Activated CD8-positive, alpha-beta memory T cell treated with anti-CD3 and anti-CD28 coated beads, Interleukin-2, amount 50 U/mL, for 1 hour (primary cell): Measurements from ENCODE around the gene RPL10A.
"Not testable (repeated sequence)": the region's sequence is repeated elsewhere in the genome, so short reads cannot be mapped to it uniquely, and the experiment has no call there.

Experiments used
- DNase-seq: peaks from one replicate; pipeline ENCODE4 v3.0.0-alpha.2; 2020; ENCODE audit errors: extremely low read depth

The RPL10A gene

DNA sequence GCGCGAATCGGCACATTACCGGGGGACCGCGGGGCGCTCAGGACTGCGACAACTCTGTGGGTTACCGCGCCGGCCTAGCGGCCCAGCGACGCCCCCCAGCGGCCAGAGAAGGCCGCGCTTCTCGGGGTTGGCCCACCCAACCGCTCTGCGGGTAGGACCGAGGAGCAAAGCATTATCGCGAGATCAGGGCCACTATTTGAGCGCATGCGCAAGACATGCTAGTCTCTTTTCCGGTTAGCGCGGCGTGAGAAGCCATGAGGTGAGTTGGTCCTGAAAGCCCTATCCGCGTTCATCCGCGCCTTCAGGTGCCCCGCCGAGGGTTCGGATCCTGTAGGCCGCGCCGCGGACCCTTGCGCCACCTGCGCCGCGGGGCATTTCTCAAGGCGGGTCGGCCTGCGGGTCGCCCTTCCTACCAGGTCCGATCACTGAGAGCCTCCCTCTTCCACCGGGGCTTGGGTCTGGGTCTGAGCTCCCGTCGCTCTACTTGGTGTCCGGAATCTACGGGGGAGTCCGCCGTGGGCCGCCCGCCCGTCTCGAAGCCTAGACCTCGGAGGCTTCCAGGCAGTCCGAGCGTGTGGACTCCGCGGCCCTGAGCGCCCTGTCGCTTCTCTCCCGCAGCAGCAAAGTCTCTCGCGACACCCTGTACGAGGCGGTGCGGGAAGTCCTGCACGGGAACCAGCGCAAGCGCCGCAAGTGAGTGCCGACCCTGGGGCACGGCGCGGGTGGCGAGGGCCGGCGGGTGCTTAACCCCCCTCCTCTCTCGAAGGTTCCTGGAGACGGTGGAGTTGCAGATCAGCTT lies at the start of gene RPL10A:
TSS of gene RPL10A (plus strand) at position 221 of the 799 bp plus-strand sequence. CDS start at position 255, 34 bp downstream.
- DNase-seq = peak; percentile 94

DNA sequence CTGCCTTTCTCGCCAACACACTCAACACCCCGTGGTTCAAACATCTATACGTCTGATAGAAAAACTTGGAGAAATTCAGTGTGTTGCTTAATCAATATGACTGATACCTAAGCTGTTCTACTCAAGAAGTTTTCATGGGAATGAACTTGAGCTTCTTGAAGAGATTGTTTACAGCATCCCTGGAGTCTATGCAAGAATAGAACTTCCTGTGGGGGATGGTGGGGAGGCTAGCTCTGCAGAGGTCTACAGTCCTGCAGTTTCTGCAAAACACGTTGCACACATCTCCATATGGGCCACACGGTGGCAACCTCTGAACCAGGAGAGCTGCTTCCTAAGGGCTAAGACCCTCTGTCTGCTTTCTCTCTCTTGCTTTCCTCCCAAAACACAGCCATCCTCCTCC lies 48.8 kb upstream of the RPL10A start:
- no peak for DNase-seq

DNA sequence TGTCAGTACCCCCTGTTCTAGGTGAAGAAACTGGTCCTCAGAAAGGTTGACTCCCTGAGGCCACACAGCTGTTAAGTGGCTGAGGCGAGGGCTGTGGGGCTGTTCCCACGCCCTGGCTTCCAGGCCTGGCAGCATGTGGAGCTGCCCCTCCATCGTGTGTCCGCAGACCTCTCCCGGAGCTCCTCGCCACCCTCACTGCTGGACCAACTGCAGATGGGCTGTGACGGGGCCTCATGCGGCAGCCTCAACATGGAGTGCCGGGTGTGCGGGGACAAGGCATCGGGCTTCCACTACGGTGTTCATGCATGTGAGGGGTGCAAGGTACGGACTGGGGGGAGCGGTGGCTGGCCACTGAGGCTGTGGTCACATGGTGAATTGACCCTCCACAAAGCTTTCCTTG lies 48.2 kb upstream of the RPL10A start:
- no peak for DNase-seq

DNA sequence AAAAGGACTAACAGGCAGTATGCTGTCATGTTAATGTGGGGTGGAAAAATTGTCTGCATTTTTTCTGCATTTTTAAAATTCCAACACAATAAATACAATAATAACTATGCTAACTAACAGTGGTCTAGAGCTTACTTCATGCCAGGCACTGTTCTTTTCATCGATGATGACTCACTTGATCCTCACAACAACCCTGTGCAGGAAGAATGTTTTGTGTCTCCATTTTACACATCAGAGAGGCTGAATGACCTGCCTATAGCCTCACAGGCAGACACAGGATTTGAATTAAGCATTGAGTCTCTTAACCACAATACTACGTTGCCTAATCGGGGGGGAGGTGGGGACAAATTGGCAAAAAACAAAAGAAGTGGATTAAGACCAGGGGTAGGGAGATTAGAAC lies 42.9 kb upstream of the RPL10A start:
- DNase-seq = no peak

- DNase-seq = no peak
Observed at GRCh38 chr6:35426074-35426473, 42.1 kb upstream of the RPL10A start.

GRCh38 chr6:35427435-35427834 lies 40.8 kb upstream of the RPL10A start:
- no peak for DNase-seq

DNA sequence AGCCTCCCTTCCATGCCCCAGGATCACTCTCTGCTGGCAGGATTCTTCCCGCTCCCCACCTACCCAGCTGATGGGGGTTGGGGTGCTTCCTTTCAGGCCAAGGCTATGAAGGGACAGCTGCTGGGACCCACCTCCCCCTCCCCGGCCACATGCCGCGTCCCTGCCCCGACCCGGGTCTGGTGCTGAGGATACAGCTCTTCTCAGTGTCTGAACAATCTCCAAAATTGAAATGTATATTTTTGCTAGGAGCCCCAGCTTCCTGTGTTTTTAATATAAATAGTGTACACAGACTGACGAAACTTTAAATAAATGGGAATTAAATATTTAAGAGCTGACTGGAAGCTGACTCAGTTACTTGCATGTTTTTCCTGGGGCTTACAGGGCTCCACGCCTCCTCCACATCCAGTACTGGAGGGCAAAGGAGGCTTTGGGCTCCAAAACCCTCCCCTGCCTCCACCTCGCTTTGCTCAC lies 40.3 kb upstream of the RPL10A start:
- no peak for DNase-seq

- no peak for DNase-seq
Observed at GRCh38 chr6:35428421-35429149, 39.6 kb upstream of the RPL10A start.

GRCh38 chr6:35429463-35429862 lies 38.7 kb upstream of the RPL10A start:
- DNase-seq = no peak

GRCh38 chr6:35432291-35432690 lies 35.9 kb upstream of the RPL10A start:
- DNase-seq = no peak

DNA sequence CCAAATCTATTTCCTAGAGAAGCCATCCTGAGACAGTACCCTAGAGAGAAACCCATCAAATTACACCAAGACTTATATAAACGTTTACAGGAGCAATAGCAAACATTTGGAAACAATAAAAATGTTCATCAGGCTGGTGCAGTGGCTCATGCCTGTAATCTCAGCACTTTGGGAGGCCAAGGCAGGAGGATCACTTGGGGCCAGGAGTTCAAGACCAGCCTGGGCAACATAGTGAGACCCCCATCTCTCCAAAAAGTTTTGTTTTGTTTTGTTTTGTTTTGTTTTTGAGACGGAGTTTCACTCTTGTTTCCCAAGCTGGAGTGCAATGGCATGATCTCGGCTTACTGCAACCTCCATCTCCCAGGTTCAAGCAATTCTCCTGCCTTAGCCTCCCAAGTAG lies 35.5 kb upstream of the RPL10A start:
- DNase-seq = not testable (repeated sequence)

- no peak for DNase-seq
Observed at GRCh38 chr6:35435074-35435837, 32.9 kb upstream of the RPL10A start.

DNA sequence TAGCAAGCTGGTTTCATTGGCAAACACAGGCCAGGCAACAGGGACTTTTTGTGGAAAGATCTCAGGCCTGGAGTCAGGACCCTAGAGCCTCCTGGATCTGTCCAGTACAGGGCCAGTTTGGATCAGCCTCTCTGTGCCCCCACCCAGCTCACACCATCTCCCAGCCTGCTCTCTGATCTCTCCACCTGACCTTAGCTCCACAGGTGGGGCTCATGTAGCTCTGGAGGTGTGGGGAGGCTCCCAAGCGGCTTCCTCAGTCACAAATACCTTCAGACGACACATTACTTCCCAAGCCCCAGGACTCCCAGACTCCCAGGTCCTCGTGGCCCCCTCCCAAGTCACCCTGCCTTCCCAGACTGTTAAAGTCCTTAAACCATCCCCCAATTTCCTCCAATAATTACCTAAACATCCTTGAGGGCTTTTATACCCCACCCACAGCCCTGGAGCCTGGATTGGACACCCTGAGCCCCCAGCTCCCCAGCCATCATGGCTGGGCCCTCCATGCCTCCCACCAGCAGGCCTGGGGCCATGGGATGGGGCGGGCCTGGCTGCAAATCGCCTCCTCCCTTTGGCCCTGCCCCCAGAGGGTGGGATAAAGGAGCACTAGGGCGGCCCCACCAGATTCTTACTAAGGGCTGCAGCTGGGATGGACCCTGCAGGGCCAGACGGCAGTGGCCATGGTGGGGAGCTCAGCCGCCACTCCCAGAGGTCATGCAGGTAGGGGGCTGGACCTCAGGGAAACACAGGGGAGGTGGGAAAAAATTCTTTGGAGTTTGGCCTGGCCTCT lies 31.9 kb upstream of the RPL10A start:
- DNase-seq = no peak

- not testable (repeated sequence) for DNase-seq
Observed at GRCh38 chr6:35438378-35439065, 29.7 kb upstream of the RPL10A start.

DNA sequence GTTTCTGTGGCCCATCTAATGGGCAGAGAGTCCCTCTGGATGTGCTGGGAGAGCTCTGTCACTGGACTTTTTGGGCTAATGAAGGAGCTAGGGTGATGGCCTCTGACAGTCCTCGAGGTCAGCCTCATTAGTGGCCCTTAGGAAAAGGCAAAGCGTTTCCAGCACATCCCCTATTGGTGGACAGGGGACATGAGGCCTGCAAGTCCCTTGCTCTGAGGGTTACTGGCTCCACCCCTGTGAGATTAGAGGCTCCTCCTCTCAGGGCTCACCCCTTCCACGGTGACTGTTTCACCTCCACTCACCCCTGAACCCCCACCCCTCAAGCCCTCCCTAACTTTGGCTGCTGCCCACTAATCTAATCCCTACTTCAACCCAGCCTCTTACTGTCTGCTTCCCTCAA lies 28.9 kb upstream of the RPL10A start:
- no peak for DNase-seq

GRCh38 chr6:35441205-35441604 lies 27.0 kb upstream of the RPL10A start:
- no peak for DNase-seq

GRCh38 chr6:35441642-35442041 lies 26.6 kb upstream of the RPL10A start:
- no peak for DNase-seq

DNA sequence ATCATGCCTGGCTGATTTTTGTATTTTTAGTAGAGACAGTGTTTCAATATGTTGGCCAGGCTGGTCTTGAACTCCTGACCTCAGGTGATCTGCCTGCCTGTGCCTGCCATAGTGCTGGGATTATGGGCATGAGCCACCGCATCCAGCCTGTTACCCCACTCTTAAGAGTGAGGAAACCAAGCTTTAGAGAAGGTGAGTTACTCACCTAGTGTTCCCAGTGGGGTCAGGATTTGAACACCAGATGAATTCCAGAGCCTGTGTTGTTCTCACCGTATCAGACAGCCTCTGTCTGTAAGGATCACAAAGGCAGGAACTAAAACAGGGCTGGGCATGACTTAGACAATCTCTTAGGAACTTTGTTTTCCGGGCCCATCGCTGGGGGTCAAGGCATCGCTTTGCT lies 25.5 kb upstream of the RPL10A start:
- no peak for DNase-seq

GRCh38 chr6:35443341-35444030 lies 24.7 kb upstream of the RPL10A start:
- DNase-seq = no peak

- no peak for DNase-seq
Observed at GRCh38 chr6:35445691-35446090, 22.5 kb upstream of the RPL10A start.
